GM12878 (cell line): Measurements from ENCODE around the gene C1orf74. TPM values are rescaled to one million over a fixed set of nuclear protein-coding genes. Genes with fewer than 3 reads are reported as not detected.
A peak's percentile ranks its signal among the peaks of the same experiment; 100 is the strongest.

Source experiments
- ATAC-seq: fragments of 200-7000 bp; cut with Tn5 transposase; 3 replicates; pipeline ENCODE4 v1.9.1; 2020; ENCODE audit warnings: mild to moderate bottlenecking, moderate library complexity
- BruUV-seq: library from RNA; stranded (reverse); fragments of 400-500 nt; replicated peaks from 2 replicates; lab custom pipeline; 2021; lab: Mats Ljungman, UMichigan
- CTCF ChIA-PET: fragments of 300-600 bp; sonication (Branson Sonifier 250); formaldehyde crosslinking; extraction: SDS; loops from one replicate; lab custom pipeline; 2021; ENCODE audit warnings: inconsistent platforms; lab: Yijun Ruan, JAX
- POLR2A ChIA-PET: fragments of 350-600 bp; formaldehyde crosslinking; extraction: SDS; loops from one replicate; lab custom pipeline; 2021; ENCODE audit warnings: inconsistent platforms; lab: Charles Lee
- RAD21 ChIA-PET: fragments of 300-600 bp; sonication (Branson Sonifier 250); formaldehyde crosslinking; loops from one replicate; lab custom pipeline; 2023; ENCODE audit warnings: antibody characterized with exemption; ENCODE audit not compliant: unreplicated experiment; lab: Charles Lee
- SMC1A ChIA-PET: fragments of 300-600 bp; sonication (Branson Sonifier 250); formaldehyde crosslinking; loops from one replicate; lab custom pipeline; 2023; ENCODE audit not compliant: unreplicated experiment, uncharacterized antibody; lab: Charles Lee
- DNase-seq: peaks from one replicate; pipeline ENCODE4 v3.0.0-alpha.2; 2011; ENCODE audit warnings: low read depth, low spot score
- FAIRE-seq: peaks from 3 replicates; lab custom pipeline; 2011; peaks lifted over from hg19 to GRCh38; lab: Jason Lieb, UNC
- H2AFZ ChIP-seq: 2 replicates; pipeline ENCODE4 v1.6.0; 2011; ENCODE audit warnings: low read depth, low read length, control low read depth; ENCODE audit not compliant: control insufficient read depth
- H3K27ac ChIP-seq: 2 replicates; pipeline ENCODE4 v1.5.1; 2011; ENCODE audit warnings: control low read depth; ENCODE audit not compliant: control insufficient read depth, insufficient read depth
- H3K27me3 ChIP-seq, 2 experiments: replicated peaks in 1 of 2; 2 replicates each; pipeline versions ENCODE4 v1.6.0 to v1.6.1; 2011; ENCODE audit warnings: low read length in 1 of 2; ENCODE audit not compliant: control insufficient read depth in 2 of 2, insufficient read depth in 2 of 2
- H3K36me3 ChIP-seq, 2 experiments: 2 replicates each; pipeline ENCODE4 v1.5.1; 2011; ENCODE audit warnings: low read length in 1 of 2; ENCODE audit not compliant: control insufficient read depth in 2 of 2, insufficient read depth in 2 of 2
- H3K4me1 ChIP-seq: 2 replicates; pipeline ENCODE4 v1.6.1; 2011; ENCODE audit warnings: mild to moderate bottlenecking, low read length, moderate library complexity, mixed read lengths; ENCODE audit not compliant: control insufficient read depth, insufficient read depth
- H3K4me2 ChIP-seq: 2 replicates; pipeline ENCODE4 v1.6.0; 2011; ENCODE audit warnings: control low read depth; ENCODE audit not compliant: control insufficient read depth, insufficient read depth
- H3K4me3 ChIP-seq: fragments of 200-600 bp; sonication (generic); 2 replicates; pipeline ENCODE4 v1.5.1; 2016
- H3K79me2 ChIP-seq: 2 replicates; pipeline ENCODE4 v1.6.0; 2011; ENCODE audit warnings: low read length; ENCODE audit not compliant: control insufficient read depth, insufficient read depth
- H3K9ac ChIP-seq: 2 replicates; pipeline ENCODE4 v1.8.0; 2011; ENCODE audit warnings: low read length, control low read depth, mixed read lengths; ENCODE audit not compliant: control insufficient read depth, insufficient read depth
- H3K9me3 ChIP-seq: replicated peaks from 3 replicates; pipeline ENCODE4 v1.5.1; 2011; ENCODE audit warnings: mild to moderate bottlenecking, low read length; ENCODE audit not compliant: control insufficient read depth, insufficient read depth
- H4K20me1 ChIP-seq: 2 replicates; pipeline ENCODE4 v1.6.0; 2011; ENCODE audit not compliant: control insufficient read depth, insufficient read depth
- ATF2 ChIP-seq: IDR thresholded peaks from 2 replicates; pipeline ENCODE4 v1.6.1; 2012; ENCODE audit warnings: low read length, inconsistent platforms
- CEBPZ ChIP-seq: fragments of 150-350 bp; IDR thresholded peaks from 2 replicates; pipeline ENCODE4 v1.6.1; 2016; ENCODE audit warnings: low read depth, low read length
- EZH2 ChIP-seq: IDR thresholded peaks from 2 replicates; pipeline ENCODE4 v1.6.1; 2012; ENCODE audit warnings: low read depth, mild to moderate bottlenecking, control low read depth, inconsistent platforms, low read length, borderline replicate concordance; ENCODE audit not compliant: control insufficient read depth
- MYC ChIP-seq: IDR thresholded peaks from 2 replicates; pipeline ENCODE4 v1.6.1; 2011; ENCODE audit warnings: mild to moderate bottlenecking, low read length, moderate library complexity, inconsistent platforms; ENCODE audit not compliant: insufficient read depth, insufficient replicate concordance, insufficient read length, severe bottlenecking
- NFXL1 ChIP-seq: fragments of 450-650 bp; IDR thresholded peaks from 2 replicates; pipeline ENCODE4 v1.6.1; 2017; ENCODE audit warnings: antibody characterized with exemption, mild to moderate bottlenecking, borderline replicate concordance
- RAD21 ChIP-seq: IDR thresholded peaks from 2 replicates; pipeline ENCODE4 v1.6.1; 2011; ENCODE audit warnings: mild to moderate bottlenecking, low read depth, low read length, moderate library complexity; ENCODE audit not compliant: insufficient read depth
- TBL1XR1 ChIP-seq: IDR thresholded peaks from 2 replicates; pipeline ENCODE4 v1.6.1; 2012; ENCODE audit warnings: low read depth, low read length, improper control_type of control experiment
- WGBS: methylation state at CpG from one replicate; pipeline ENCODE4 v1.1.6; 2016; ENCODE audit warnings: low lambda C conversion rate; ENCODE audit not compliant: insufficient replicate concordance, insufficient coverage; ENCODE audit errors: missing lambda C conversion rate; 5-methylcytosine and 5-hydroxymethylcytosine counted together
- in situ Hi-C: fragments of 300-500 bp; cut with MboI; formaldehyde crosslinking; loops from 9 replicates; pipeline ENCODE4 v1.14.3; 2018; ENCODE audit warnings: mixed read lengths
- intact Hi-C: fragments of 100-400 bp; cut with micrococcal nuclease; formaldehyde crosslinking; loops from one replicate; pipeline ENCODE4 v1.14.2; 2022; ENCODE audit not compliant: unreplicated experiment
- polyA plus RNA-seq, 11 experiments: library from polyadenylated mRNA; depleted of rRNA in 4 of 11; unstranded in 6 of 11; stranded (reverse) in 5 of 11; fragments of >200 nt; fragmentation: Nextera tagmentation in 4 of 11; fragmentation: Illumina TruSeq in 1 of 11; extraction: Ambion mirVana in 4 of 11; extraction: Trizol in 1 of 11; gene quantifications; 1 replicate in 1 of 11; 2 replicates in 10 of 11; pipeline versions ENCODE4 v1.2.1 to v1.2.3, GENCODE V29; 2011 to 2016; ENCODE audit warnings: inconsistent platforms in 2 of 11, missing spikeins in 2 of 11, low read depth in 1 of 11
- total RNA-seq, 4 experiments: library from RNA; depleted of rRNA in 3 of 4; stranded (reverse); fragments of >200 nt in 3 of 4; fragmentation: Illumina TruSeq in 1 of 4; extraction: Trizol in 1 of 4; gene quantifications; 2 replicates each; pipeline versions ENCODE4 v1.2.1 to v1.2.3, GENCODE V29; 2013 to 2021
- TF ChIP-seq, protein P1 (sequence below): fragments of 450-650 bp; IDR thresholded peaks from 2 replicates; pipeline ENCODE4 v1.6.1; 2016; ENCODE audit warnings: mild to moderate bottlenecking

C1orf74 gene
- total and polyA plus RNA-seq, 10 of the 15 experiments (the other 5 are each of a cell fraction or from before 2014, with no cell fraction given), result 3.1 to 5.5 (median 3.6) TPM

DNA sequence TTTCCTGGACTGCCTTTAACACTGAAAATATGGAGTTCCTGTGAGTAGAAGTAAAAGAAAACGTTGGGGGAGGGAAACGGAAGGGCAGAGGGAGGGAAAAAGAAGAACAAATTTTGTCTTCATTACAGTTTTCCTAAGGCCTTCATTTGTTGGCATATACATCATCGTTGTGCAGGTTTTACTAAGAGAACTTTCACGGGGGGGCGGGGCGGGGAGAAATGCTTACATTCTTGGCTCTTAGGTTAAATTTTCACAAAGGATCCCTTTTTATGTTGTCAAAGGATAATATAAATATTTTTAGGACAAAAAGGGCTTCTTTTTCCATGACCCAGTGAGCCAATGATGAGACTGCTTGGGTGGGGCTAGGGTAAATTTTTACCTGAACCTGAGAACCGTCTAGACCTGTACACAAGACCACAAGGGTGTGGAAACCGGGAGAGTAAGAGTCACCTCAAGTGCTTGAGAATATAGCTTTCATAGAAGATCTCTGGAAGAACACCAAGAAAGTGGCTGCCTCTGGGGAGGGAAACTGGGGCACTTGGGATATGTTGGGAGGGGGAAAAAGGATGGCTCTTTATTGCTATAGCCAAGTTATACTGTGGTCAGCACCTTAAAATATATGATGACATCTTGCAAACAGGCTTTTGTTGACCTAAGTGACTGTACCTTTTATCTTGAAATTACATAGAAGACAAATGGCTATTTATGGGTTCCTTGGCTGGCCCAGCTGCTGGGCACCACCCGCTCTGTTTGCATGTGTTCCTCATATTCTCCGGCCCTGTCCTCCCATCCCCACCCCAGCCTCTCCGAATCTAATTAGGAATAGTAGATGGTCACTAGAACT lies 41.5 kb upstream of the C1orf74 start (continued):
- TF ChIP-seq, protein P1, sequence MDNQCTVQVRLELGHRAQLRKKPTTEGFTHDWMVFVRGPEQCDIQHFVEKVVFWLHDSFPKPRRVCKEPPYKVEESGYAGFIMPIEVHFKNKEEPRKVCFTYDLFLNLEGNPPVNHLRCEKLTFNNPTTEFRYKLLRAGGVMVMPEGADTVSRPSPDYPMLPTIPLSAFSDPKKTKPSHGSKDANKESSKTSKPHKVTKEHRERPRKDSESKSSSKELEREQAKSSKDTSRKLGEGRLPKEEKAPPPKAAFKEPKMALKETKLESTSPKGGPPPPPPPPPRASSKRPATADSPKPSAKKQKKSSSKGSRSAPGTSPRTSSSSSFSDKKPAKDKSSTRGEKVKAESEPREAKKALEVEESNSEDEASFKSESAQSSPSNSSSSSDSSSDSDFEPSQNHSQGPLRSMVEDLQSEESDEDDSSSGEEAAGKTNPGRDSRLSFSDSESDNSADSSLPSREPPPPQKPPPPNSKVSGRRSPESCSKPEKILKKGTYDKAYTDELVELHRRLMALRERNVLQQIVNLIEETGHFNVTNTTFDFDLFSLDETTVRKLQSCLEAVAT, result no peak

DNA sequence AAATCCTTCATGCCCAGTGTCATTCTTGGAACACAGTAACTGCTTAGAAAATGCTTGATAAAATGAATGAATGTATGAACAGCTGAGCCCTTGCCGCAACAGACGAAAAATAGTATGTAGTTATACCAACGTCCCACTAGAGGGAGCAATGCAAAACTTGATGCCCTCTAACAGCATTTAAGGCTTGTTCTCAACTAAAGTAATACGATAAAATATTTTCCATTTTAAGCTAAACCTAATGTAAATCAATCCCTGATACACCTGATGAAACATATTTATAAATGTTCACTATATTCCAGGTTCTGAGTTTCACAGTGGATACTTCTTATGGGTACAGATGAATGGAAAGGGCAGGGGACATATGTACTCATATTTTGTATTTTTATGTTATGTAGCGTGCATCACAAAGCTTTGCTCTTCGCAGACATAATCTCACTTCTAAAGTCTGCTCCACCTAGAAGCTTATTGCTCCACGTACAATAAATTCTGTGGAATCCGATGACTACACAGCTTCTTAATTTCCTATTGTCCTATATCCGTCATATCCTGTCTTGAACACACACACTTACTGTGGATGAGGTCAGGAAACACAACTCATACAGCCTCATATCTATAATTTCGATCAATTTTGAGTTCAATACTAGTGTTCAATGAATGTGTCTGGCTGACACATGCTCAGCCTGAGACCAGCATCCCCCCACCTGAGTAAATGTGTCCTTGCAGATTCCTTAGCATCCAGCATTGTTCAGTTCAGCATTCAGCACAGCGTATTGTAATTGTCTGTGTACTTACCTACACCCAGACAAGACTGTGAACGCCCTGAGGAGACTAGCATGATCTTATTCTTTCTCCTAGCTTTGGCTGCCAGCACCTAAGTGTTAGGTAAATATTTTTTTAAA lies 39.0 kb upstream of the C1orf74 start:
- in situ Hi-C loops, result no loop called here
- intact Hi-C loops, result loop anchor here (10.0 kb wide), 1 partner anchor 249 kb away; no protein-coding TSS in a partner anchor
- ATAC-seq, result peak; percentile 61
- Histone ChIP-seq H3K4me3 (no peak overlapping the region), H3K27me3 (no peaks in the 10 kb centered on the region; a peak in 1 of 4 replicates), H3K9ac (no peak overlapping the region), H3K36me3 (no peaks in the 10 kb centered on the region), H3K4me1 (no peaks in the 10 kb centered on the region), H4K20me1 (no peaks in the 10 kb centered on the region), H3K4me2 (no peak overlapping the region), H2AFZ (no peak overlapping the region), H3K27ac (no peak overlapping the region), H3K79me2 (peaks cover 5% of the 10 kb centered on the region), H3K9me3 (no peaks in the 10 kb centered on the region)
- POLR2A ChIA-PET, result interaction anchor here (0.7 to 1.5 kb wide), 4 partner anchors 9 to 54 kb away, joined by 3 to 5 read pairs (median 4); partner anchors contain the start of gene C1orf74
- RAD21 ChIA-PET, result interaction anchor here (0.7 to 2.0 kb wide), 12 partner anchors 8 to 254 kb away, joined by 3 to 11 read pairs (median 4); partner anchors contain the start of gene TRAF3IP3
- no peak for DNase-seq
- 20% methylated on average over 12 of the region's 12 CpGs for WGBS
- FAIRE-seq, result peak; percentile 83
- BruUV-seq, result no TSS peak
- CTCF ChIA-PET, result interaction anchor here (0.5 to 7.4 kb wide), 37 partner anchors 9 to 1700 kb away, joined by 3 to 78 read pairs (median 5); partner anchors contain the start of genes C1orf74, G0S2, IRF6 and TRAF3IP3
- SMC1A ChIA-PET, result interaction anchor here (0.7 to 5.0 kb wide), 19 partner anchors 11 to 74 kb away, joined by 3 to 49 read pairs (median 4); partner anchors contain the start of genes C1orf74 and TRAF3IP3
- TF ChIP-seq TBL1XR1, result no peak
- no peak for TF ChIP-seq MYC
- TF ChIP-seq RAD21, result peak; percentile 28; the same call in 1 of the 2 replicates
- TF ChIP-seq CEBPZ, result no peak
- no peak for TF ChIP-seq NFXL1
- TF ChIP-seq EZH2, result no peak
- TF ChIP-seq ATF2, result no peak
